Measurements from ENCODE around the gene MMP13. TPM values are rescaled to one million over a fixed set of nuclear protein-coding genes. Genes with fewer than 3 reads are reported as not detected.

The MMP13 gene
- total RNA-seq, 4 donors from 2014 or later: not detected

DNA sequence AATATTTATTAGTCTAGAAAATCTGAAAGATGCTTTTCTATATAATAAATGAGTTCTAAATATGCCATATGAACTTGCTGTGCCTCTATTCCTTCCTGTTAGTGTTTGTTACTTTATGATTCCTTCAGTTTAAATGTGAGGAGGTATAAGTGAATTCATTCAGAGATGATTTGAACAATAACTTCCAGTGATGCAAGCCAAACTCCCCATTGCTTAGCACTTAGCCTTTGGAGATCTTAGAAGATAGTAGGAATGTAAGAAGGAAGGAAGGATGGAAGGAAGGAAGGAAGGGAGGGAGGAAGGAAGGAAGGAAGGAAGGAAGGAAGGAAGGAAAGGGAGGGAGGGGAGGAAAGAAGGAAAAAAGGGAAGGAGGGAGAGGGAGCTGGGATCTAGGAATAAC, 25.1 kb downstream of the MMP13 start:
- H3K4me1 ChIP-seq: no peaks in the 10 kb centered on the region
- DNase-seq (ENCODE audit: low spot score in 2 of 2): no peak
- no peaks in the 10 kb centered on the region for H3K27me3 ChIP-seq
- TF ChIP-seq, protein P1, sequence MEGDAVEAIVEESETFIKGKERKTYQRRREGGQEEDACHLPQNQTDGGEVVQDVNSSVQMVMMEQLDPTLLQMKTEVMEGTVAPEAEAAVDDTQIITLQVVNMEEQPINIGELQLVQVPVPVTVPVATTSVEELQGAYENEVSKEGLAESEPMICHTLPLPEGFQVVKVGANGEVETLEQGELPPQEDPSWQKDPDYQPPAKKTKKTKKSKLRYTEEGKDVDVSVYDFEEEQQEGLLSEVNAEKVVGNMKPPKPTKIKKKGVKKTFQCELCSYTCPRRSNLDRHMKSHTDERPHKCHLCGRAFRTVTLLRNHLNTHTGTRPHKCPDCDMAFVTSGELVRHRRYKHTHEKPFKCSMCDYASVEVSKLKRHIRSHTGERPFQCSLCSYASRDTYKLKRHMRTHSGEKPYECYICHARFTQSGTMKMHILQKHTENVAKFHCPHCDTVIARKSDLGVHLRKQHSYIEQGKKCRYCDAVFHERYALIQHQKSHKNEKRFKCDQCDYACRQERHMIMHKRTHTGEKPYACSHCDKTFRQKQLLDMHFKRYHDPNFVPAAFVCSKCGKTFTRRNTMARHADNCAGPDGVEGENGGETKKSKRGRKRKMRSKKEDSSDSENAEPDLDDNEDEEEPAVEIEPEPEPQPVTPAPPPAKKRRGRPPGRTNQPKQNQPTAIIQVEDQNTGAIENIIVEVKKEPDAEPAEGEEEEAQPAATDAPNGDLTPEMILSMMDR (IDR thresholded peaks at IDR 0.05): no peak
- TF ChIP-seq EP300 (IDR thresholded peaks at IDR 0.05) (no peak), POLR2A (IDR thresholded peaks at IDR 0.05) (no peak)
- H3K27ac ChIP-seq: no peak overlapping the region
- H3K36me3 ChIP-seq: no peaks in the 10 kb centered on the region
- no peak overlapping the region for H3K4me3 ChIP-seq
- H3K9me3 ChIP-seq: no peaks in the 10 kb centered on the region

- H3K9me3 ChIP-seq: no peaks in the 10 kb centered on the region
- TF ChIP-seq POLR2A (IDR thresholded peaks at IDR 0.05) (no peak), EP300 (IDR thresholded peaks at IDR 0.05) (no peak)
- TF ChIP-seq, protein P1 (IDR thresholded peaks at IDR 0.05): no peak
- no peaks in the 10 kb centered on the region for H3K36me3 ChIP-seq
- DNase-seq (ENCODE audit: low spot score in 2 of 2): no peak
- 93 to 95% methylated on average over 1 of the region's 1 CpG for WGBS, 2 donors
- no peak overlapping the region for H3K4me3 ChIP-seq
- H3K4me1 ChIP-seq: no peaks in the 10 kb centered on the region
- no peak overlapping the region for H3K27ac ChIP-seq
- H3K27me3 ChIP-seq: no peaks in the 10 kb centered on the region
Observed at GRCh38 chr11:102929972-102930371, 25.6 kb downstream of the MMP13 start.

GRCh38 chr11:102929166-102929565, 26.4 kb downstream of the MMP13 start:
- Histone ChIP-seq H3K27ac (no peak overlapping the region), H3K4me1 (no peaks in the 10 kb centered on the region), H3K4me3 (no peak overlapping the region), H3K36me3 (no peaks in the 10 kb centered on the region), H3K27me3 (no peaks in the 10 kb centered on the region), H3K9me3 (no peaks in the 10 kb centered on the region)
- DNase-seq (ENCODE audit: low spot score in 2 of 2): no peak
- 79 to 84% methylated on average over 3 of the region's 3 CpGs for WGBS, 2 donors
- TF ChIP-seq POLR2A (IDR thresholded peaks at IDR 0.05) (no peak), EP300 (IDR thresholded peaks at IDR 0.05) (no peak)
- TF ChIP-seq, protein P1 (IDR thresholded peaks at IDR 0.05): no peak

DNA sequence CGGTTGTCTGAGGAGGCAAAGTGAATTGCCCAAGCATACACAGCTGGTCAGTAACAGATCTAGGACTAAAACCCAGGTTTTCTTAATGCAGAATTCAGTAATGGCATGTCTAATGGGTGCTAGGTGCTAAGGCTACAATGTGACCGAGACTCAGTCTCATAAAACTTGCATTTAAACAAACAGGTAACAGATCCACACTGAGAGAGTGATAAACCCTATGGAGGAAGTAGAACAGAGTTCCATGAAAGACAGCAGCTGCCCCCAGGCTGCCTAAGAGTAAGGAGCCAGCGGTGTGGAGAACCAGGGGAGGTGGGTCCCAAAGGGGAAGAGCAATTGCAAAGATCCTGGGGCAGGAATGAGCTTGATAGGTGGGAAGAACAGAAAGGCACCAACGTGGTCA, 27.3 kb downstream of the MMP13 start:
- DNase-seq (ENCODE audit: low spot score in 2 of 2): no peak

GRCh38 chr11:102927624-102927990, 27.9 kb downstream of the MMP13 start:
- Histone ChIP-seq H3K9me3 (no peaks in the 10 kb centered on the region), H3K27me3 (no peaks in the 10 kb centered on the region), H3K4me1 (no peaks in the 10 kb centered on the region), H3K36me3 (no peaks in the 10 kb centered on the region), H3K27ac (no peak overlapping the region), H3K4me3 (no peak overlapping the region)
- DNase-seq (ENCODE audit: low spot score in 2 of 2): peak in 1 of 2 donors; percentile 13
- TF ChIP-seq POLR2A (IDR thresholded peaks at IDR 0.05): no peak
- no peak for TF ChIP-seq EP300 (IDR thresholded peaks at IDR 0.05)
- TF ChIP-seq, protein P1 (IDR thresholded peaks at IDR 0.05): no peak

More for the DNA sequence above, 27.3 kb downstream of the MMP13 start:
- WGBS, 2 donors: 79 to 83% methylated on average over 4 of the region's 4 CpGs
- no peak overlapping the region for H3K4me3 ChIP-seq
- H3K27me3 ChIP-seq: no peaks in the 10 kb centered on the region
- H3K4me1 ChIP-seq: no peaks in the 10 kb centered on the region
- no peaks in the 10 kb centered on the region for H3K36me3 ChIP-seq
- TF ChIP-seq EP300 (IDR thresholded peaks at IDR 0.05): no peak
- TF ChIP-seq POLR2A (IDR thresholded peaks at IDR 0.05): no peak
- TF ChIP-seq, protein P1 (IDR thresholded peaks at IDR 0.05): no peak
- no peaks in the 10 kb centered on the region for H3K9me3 ChIP-seq
- no peak overlapping the region for H3K27ac ChIP-seq
